Calu3 (cell line): ENCODE data around the gene CPD. TPM values are rescaled to one million over a fixed set of nuclear protein-coding genes. Genes with fewer than 3 reads are reported as not detected.

Experiments used
- Bru-seq: library from RNA; stranded (reverse); fragments of 400-500 nt; gene quantifications from one replicate; lab custom pipeline; 2021; lab: Mats Ljungman, UMichigan
- BruChase-seq, 2 experiments: library from RNA; stranded (reverse); fragments of 400-500 nt; gene quantifications; one replicate each; lab custom pipeline; 2021; lab: Mats Ljungman, UMichigan
- BruUV-seq: library from RNA; stranded (reverse); fragments of 400-500 nt; replicated peaks from 2 replicates; lab custom pipeline; 2021; lab: Mats Ljungman, UMichigan
- CTCF ChIA-PET: fragments of 300-600 bp; sonication (Branson Sonifier 250); formaldehyde crosslinking; loops from one replicate; lab custom pipeline; 2022; ENCODE audit warnings: antibody characterized with exemption; lab: Charles Lee
- DNase-seq: peaks from one replicate; pipeline ENCODE4 v3.0.0; 2022
- H3K27ac Mint-ChIP-seq: one replicate; pipeline ENCODE4 v1.8.0; 2022; ENCODE audit warnings: mixed read lengths; ENCODE audit not compliant: unreplicated experiment
- H3K27me3 Mint-ChIP-seq: one replicate; pipeline ENCODE4 v1.8.0; 2022; ENCODE audit warnings: mixed read lengths; ENCODE audit not compliant: unreplicated experiment
- H3K36me3 Mint-ChIP-seq: one replicate; pipeline ENCODE4 v1.8.0; 2022; ENCODE audit warnings: mild to moderate bottlenecking, moderate library complexity, mixed read lengths; ENCODE audit not compliant: insufficient read depth, unreplicated experiment
- H3K4me1 Mint-ChIP-seq: one replicate; pipeline ENCODE4 v1.8.0; 2022; ENCODE audit warnings: mild to moderate bottlenecking, low read depth, mixed read lengths; ENCODE audit not compliant: unreplicated experiment
- H3K4me3 Mint-ChIP-seq: one replicate; pipeline ENCODE4 v1.8.0; 2022; ENCODE audit warnings: mild to moderate bottlenecking, low read depth, moderate library complexity, mixed read lengths; ENCODE audit not compliant: unreplicated experiment
- H3K9me3 Mint-ChIP-seq: one replicate; pipeline ENCODE4 v1.8.0; 2022; ENCODE audit warnings: low read depth, mixed read lengths; ENCODE audit not compliant: unreplicated experiment
- CTCF ChIP-seq: fragments of 200-600 bp; IDR thresholded peaks from one replicate; pipeline ENCODE4 v1.8.0; 2022; ENCODE audit warnings: antibody characterized with exemption; ENCODE audit not compliant: unreplicated experiment
- intact Hi-C: fragments of 100-400 bp; cut with micrococcal nuclease; formaldehyde crosslinking; loops from one replicate; pipeline ENCODE4 v1.10.0; 2022; ENCODE audit not compliant: unreplicated experiment
- long read RNA-seq: library from polyadenylated mRNA; stranded (forward); transcript quantifications from one replicate; pipeline ENCODE4 v2.0.0, GENCODE V29; 2022
- total RNA-seq: library from RNA; stranded (reverse); gene quantifications from 2 replicates; pipeline ENCODE4 v1.2.3, GENCODE V29; 2022

CPD gene
- 79.0 and 82.9 TPM in 2 replicates for total RNA-seq
- percentile 74 among the genes with signal in this experiment for Bru-seq, nascent RNA
- BruChase-seq, experiment 1, labeled RNA remaining after a 6-hour chase: percentile 82 among the genes with signal in this experiment
- BruChase-seq, experiment 2, labeled RNA remaining after a 2-hour chase: percentile 66 among the genes with signal in this experiment
- long read RNA-seq, full-length matches to known transcripts: 33 of 71 reads
- long read RNA-seq, partial matches to known transcripts: 33 of 71 reads
- long read RNA-seq, other reads (novel, unspliced or antisense): 5 of 71 reads

GRCh38 chr17:30378825-30379302, at the start of gene CPD:
TSS of gene CPD (plus strand) at chr17:30378927. CDS start at chr17:30378981, 54 bp downstream.
- no peak for TF ChIP-seq CTCF
- CTCF ChIA-PET: interaction anchor here (0.7 kb wide), 1 partner anchor 87 kb away, joined by 3 read pairs; no protein-coding TSS in a partner anchor
- H3K4me3 Mint-ChIP-seq: peak within 1 kb of the TSS; percentile 85
- H3K36me3 Mint-ChIP-seq: peaks cover 27% of the 10 kb centered on the region
- no peaks in the 10 kb centered on the region for H3K27me3 Mint-ChIP-seq
- peak; percentile 98 for DNase-seq
- H3K4me1 Mint-ChIP-seq: peaks cover 51% of the 10 kb centered on the region
- intact Hi-C loops: no loop called here
- peak within 1 kb of the TSS; percentile 94 for H3K27ac Mint-ChIP-seq
- BruUV-seq: no TSS peak
- H3K9me3 Mint-ChIP-seq: no peaks in the 10 kb centered on the region

DNA sequence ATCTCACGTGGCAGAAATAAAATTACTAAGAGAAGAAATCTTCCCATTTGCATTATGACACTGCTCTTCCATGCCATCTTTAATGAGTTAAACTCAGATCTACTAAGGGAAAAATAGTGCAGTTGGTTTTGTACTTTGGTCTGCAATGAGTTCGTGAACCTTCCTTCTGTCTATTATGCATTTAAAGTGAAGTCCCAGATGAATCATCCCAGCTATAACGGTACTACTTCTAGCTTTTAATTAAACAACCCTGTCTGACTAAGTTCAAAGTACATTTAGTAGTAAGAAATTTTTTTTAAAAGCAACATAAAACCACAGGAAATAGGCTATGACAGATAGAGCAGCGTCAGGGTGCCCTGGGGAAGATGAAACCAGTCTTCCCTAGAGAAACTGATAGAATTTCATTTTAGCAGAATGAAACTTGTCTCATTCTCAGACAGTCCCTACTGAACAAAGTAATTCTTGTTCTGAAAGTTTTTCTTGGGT, 46.6 kb upstream of the CPD start:
- H3K4me1 Mint-ChIP-seq: peaks cover 6% of the 10 kb centered on the region
- no peak for DNase-seq
- H3K4me3 Mint-ChIP-seq: no peak overlapping the region
- no peaks in the 10 kb centered on the region for H3K27me3 Mint-ChIP-seq
- no peak overlapping the region for H3K27ac Mint-ChIP-seq
- TF ChIP-seq CTCF: no peak
- no peaks in the 10 kb centered on the region for H3K36me3 Mint-ChIP-seq
- no peaks in the 10 kb centered on the region for H3K9me3 Mint-ChIP-seq
- intact Hi-C loops: no loop called here
- no TSS peak for BruUV-seq
- CTCF ChIA-PET: interaction anchor here (0.6 kb wide), 1 partner anchor 26 kb away, joined by 3 read pairs; no protein-coding TSS in a partner anchor

DNA sequence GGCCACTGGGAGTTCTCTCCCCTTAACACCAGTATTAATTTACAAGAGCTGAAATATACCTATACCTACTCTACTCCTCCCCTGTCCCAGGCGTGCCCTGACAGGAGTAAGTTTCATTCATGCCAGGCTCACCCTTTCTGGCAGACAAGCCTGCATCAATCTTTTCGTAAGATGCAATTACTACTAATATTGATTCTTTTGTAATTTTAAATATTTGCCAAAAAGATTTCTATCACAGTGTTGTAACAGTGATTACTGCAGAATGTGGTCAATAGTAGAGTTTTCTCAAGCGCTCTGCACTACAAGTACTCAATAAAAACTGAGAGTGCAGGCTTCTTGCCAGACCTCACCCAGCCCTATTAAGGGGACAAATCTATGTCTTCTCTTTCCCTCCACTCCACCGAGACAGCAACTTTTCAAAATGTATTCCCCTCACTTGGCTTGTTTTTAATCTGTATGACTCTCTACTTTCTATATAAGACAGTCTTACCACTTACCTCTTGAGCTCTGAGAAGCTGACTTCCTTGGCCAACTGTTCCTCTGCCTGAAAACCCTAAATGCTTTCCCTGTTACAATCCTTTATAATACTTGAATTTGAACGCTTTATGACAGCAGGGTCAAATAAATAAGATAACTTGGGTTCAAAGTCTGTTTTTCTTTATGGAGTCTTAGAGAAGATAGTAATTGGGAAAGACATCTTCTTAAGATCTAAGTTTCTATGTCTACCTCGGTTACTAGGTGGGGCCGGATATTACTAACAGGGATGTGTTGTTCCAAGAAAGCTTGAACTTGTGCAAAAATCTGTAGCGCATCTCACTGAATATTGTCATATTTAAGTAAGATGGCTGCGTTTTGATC, 45.0 kb upstream of the CPD start, which contains the start of gene TMIGD1:
TSS of gene TMIGD1 (minus strand) at position 555 of the 858 bp plus-strand sequence. CDS start 1,924 bp downstream, outside the sequence.
- Mint-ChIP-seq H3K36me3 (no peaks in the 10 kb centered on the region), H3K27me3 (no peaks in the 10 kb centered on the region), H3K9me3 (no peaks in the 10 kb centered on the region), H3K4me3 (no peak within 1 kb of the TSS), H3K27ac (no peak within 1 kb of the TSS), H3K4me1 (peaks cover 6% of the 10 kb centered on the region)
- TF ChIP-seq CTCF: no peak
- no peak for DNase-seq
- CTCF ChIA-PET: no interaction called here
- no TSS peak for BruUV-seq
- intact Hi-C loops: no loop called here

DNA sequence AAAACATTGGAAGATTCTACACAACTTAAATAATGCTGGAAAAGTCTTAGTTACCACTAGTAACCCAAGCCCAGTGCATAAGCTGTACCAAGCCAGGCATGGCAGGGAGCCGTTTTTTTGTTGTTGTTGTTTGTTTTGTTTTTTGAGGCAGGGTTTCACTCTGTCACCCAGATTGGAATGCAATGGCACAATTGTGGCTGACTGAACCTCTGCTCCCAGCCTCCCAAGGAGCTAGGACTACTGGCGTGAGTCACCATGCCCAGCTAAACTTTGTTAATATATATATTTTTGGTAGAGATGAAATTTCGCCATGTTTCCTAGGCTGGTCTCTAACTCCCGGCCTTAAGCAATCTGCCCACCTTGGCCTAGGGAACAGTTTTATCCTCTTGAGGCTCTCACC, 44.3 kb upstream of the CPD start:
- CTCF ChIA-PET: interaction anchor here (1.1 kb wide), 1 partner anchor 11 kb away, joined by 7 read pairs; no protein-coding TSS in a partner anchor
- Mint-ChIP-seq H3K27ac (no peak overlapping the region), H3K27me3 (no peaks in the 10 kb centered on the region), H3K4me1 (peaks cover 6% of the 10 kb centered on the region), H3K4me3 (no peak overlapping the region), H3K36me3 (no peaks in the 10 kb centered on the region), H3K9me3 (no peaks in the 10 kb centered on the region)
- no peak for TF ChIP-seq CTCF
- no peak for DNase-seq
- BruUV-seq: no TSS peak
- intact Hi-C loops: no loop called here
